Midbrain (tissue), 1 donor: ENCODE measurements around the gene USP12.
"Not testable (repeated sequence)": the region's sequence is repeated elsewhere in the genome, so short reads cannot be mapped to it uniquely, and the experiment has no call there.

Experiments
- DNase-seq: peaks from one replicate; lab custom pipeline; 2025; lab: John Stamatoyannopoulos, UW

The USP12 gene

GRCh38 chr13:27149702-27150101 lies 21.9 kb downstream of the USP12 start:
- DNase-seq = no peak

DNA sequence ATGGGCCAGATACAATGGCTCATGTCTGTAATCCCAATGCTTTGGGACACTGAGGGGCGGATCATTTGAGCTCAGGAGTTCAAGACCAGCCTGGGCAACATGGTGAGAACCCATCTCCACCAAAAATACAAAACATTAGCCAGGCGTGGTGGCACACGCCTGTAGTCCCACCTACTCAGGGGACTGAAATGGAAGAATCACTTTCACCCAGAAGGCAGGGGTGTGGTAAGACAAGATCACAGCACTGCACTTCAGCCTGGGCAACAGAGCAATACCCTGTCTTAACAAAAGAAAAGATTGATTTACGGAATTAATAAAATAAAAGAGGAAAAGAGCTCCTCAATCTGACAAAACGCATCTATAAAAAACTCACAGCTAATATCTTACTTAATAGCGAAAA lies 22.7 kb downstream of the USP12 start:
- DNase-seq = no peak

DNA sequence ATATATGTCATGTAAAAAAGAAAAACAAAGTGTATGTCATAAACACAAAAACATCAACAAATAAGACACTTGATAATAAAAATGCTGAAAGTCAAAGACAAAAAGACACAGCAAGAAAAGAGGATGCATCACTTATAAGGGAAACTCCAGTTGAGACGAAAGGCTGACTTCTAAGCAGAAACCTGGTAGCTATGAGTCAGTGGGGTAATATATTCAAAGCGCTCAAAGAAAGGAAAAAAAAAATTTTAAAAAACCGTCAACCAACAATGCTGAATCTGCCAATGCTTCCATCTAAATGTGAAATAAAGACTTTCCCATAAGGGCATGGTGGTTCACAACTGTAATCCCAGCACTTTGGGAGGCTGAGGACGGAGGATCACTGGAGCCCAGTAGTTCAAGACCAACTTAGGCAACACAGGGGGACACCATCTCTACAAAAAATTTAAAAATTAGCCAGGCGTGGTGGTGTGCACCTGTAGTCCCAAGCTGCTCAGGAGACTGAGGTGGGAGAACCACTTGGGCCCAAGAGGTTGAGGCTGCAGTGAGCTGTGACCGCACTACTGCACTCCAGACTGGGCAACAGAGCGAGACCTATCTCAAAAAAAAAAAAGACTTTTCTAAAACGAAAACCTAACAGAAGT lies 24.0 kb downstream of the USP12 start:
- DNase-seq = no peak

DNA sequence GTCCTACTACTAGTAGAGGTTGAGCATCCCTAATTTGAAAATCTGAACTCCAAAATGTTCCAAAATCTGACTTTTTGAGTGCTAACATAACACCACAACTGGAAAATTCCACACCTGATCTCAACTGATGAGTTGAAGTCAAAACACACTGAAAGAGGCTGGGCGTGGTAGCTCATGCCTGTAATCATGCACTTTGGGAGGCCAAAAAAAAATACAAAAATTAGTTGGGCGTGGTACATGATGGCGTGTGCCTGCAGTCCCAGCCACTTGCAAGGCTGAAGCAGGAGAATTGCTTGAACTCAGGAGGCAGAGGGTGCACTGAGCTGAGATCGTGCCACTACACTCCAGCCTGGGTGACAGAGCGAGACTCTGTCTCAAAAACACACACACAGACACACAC lies 29.9 kb downstream of the USP12 start:
- DNase-seq = no peak

- DNase-seq = not testable (repeated sequence)
Measured at GRCh38 chr13:27141159-27141558, 30.5 kb downstream of the USP12 start.

DNA sequence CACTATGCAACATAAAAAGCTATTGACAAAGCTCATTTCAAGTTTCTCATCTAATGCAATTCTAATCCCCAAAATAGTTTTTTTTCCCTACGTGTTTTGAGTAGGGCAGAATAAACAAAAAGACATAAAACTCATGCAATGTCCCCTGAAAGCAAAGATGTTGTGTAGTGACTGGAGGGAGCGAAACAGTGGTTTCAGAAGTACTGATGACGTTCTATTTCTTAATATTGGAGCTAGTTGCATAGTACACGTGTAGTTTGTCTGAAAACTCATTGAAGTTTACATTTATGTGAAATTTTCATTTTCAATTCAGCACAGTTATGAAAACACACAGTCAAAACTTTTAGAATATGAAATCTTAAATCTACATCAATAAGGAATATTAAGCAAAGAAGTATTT lies 31.6 kb downstream of the USP12 start:
- DNase-seq = no peak

DNA sequence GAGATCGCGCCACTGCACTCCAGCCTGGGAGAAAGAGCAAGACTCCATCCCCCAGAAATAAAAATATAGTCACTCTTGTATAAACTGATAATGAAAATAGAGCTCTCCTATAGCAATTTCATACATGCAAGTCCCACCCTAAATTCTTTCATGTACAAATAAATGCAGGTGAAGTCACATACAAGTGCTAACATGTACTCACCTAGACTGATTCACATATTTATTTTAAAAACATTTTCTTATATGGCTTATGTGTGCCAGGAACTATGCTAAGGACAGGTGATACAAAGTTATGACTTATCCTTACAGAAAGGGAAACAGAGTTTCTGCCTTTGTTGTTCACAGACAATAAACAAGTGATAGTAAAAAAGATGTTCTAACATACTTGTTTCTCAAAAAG lies 32.0 kb downstream of the USP12 start:
- DNase-seq = no peak

DNA sequence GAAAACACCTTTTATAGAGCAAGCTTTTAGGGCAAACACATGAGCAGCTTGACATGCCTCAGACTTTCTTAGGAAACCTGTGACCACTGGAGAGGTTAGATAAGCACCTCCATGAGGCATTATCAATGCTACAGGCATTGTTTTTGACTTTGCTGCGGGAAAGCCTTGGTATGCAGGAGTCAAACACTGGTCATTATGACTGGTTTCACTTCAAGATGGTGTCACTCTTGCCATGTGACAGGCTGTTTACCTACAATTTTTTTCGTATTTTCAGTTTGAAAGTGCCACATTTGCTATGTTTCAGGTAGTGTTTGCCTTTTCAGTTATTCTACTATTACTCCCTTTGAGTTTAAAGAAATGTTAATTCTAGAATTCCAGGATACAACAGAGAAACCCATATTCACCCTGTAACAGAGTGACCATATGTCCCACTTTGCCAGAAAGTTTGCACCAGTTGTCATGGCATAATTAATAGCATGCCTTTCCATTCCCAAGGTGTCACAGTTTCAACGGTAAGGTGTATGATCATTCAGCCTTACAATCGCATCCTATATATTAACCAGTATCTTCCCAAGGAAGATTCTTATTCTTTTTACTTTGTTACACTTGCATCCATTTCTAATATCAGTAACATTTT lies 33.0 kb downstream of the USP12 start:
- no peak for DNase-seq

- DNase-seq = no peak
Measured at GRCh38 chr13:27137759-27138158, 33.9 kb downstream of the USP12 start.

DNA sequence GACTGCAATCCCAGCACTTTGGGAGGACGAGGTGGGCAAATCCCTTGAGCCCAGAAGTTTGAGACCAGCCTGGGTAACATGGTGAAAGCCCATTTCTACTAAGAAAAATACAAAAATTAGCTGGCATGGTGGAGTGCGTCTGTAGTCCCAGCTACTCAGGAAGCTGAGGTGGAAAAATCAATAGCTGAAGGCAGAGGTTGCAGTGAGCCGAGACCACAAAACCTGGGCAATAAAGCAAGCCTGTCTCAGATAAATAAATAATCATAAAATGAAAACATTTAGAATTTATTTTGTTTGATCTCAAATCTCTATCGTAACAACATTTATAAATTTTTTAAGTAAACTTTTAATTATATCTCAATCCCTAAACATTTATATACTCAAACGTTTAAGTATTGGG lies 36.6 kb downstream of the USP12 start:
- no peak for DNase-seq

- no peak for DNase-seq
Measured at GRCh38 chr13:27133889-27134288, 37.7 kb downstream of the USP12 start.

GRCh38 chr13:27132538-27132937 lies 39.1 kb downstream of the USP12 start:
- DNase-seq = no peak

- DNase-seq = no peak
Measured at GRCh38 chr13:27131906-27132305, 39.7 kb downstream of the USP12 start.

DNA sequence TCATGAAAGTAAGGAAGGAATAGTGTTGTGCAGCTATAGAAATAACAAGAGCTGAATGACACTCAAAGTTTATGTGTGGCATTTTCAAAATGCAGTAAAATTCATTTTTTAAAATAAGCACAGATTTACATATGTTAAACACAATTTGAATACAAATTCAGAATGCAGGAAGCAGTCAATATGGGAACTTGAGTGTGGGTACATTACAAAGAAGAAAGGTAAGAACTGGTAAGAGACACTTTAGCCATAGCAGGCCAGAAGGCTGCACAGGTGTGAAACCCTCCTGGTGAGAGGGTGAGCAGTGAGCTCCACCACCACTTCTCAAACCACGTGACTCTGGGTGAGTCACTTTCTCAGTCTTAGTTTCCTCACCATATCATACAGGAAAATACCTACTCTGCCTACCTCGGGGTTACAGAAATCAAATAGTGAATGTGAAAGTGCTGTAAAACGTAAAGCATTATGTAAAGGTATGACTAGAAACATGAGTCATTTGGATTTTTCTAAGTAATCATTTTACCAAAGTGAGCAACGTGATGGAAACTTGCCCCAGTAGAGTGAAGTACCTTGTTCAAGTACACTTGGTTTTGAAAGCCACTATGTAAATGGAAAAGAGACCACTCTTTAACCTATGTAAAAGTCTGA lies 40.5 kb downstream of the USP12 start:
- no peak for DNase-seq

DNA sequence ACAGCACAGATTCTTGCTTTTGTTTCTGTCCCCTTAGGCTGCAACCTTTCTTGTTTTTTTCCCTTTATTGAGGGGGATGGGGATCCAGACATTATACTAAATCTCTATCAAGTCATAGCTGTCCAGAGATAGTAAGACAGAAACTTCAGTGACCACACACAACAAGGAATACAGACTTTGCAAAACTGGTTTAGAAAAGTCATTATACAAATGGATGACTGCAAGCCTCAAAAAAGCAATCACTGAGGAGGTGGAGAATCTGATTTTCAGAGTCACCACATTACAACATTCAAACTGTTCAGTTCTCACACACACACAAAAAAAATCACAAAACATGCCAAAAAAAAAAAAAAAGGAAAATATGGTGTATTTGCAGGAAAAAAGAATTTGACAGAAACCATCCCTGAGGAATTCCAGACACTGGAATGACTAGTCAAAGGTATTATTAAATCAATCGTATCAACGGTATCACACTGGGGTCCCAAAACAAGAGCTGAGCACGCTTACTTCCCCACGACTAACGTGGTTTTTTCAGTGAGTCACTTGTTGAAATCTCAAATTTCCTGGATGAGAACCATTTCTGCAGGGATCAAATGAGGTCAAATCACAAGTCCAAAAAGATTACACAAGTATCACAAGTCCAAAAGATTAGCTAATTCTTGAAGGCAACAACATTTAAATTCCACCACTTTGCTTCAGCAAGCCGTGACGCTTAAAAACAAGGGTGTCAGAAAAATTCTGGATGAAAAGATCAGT lies 41.2 kb downstream of the USP12 start:
- no peak for DNase-seq

GRCh38 chr13:27128825-27129627 lies 42.6 kb downstream of the USP12 start:
- no peak for DNase-seq

- DNase-seq = no peak
Measured at GRCh38 chr13:27126859-27127258, 44.8 kb downstream of the USP12 start.

DNA sequence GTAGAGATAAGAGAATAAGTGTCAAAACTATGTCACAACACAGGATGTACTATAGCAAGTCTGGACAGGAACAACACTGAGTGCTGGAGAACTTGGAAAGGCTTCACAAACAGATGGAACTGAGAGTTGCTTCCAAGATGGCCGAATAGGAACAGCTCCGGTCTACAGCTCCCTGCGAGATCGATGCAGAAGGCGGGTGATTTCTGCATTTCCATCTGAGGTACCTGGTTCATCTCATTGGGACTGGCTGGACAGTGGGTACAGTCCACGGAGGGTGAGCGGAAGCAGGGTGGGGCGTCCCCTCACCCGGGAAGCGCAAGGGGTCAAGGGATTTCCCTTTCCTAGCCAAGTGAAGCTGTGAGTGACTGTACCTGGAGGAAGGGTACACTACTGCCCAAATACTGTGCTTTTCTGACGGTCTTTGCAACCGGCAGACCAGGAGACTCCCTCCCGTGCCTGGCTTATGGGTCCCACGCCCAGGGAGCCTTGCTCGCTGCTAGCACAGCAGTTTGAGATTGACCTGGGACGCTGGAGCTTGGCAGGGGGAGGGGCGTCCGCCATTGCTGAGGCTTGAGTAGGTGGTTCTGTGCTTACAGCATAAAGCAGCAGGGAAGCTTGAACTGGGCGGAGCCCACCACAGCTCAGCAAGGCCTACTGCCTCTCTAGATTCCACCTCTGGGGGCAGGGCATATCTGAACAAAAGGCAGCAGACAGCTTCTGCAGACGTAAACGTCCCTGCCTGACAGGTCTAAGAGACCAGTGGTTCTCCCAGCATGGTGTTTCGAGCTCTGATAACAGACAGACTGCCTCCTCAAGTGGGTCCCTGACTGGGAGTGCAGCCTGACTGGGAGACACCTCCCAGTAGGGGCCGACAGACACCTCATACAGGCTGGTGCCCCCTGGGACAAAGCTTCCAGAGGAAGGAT lies 46.0 kb downstream of the USP12 start:
- no peak for DNase-seq

- DNase-seq = no peak
Measured at GRCh38 chr13:27124571-27124970, 47.0 kb downstream of the USP12 start.

GRCh38 chr13:27123445-27123844 lies 48.2 kb downstream of the USP12 start:
- DNase-seq = not testable (repeated sequence)

DNA sequence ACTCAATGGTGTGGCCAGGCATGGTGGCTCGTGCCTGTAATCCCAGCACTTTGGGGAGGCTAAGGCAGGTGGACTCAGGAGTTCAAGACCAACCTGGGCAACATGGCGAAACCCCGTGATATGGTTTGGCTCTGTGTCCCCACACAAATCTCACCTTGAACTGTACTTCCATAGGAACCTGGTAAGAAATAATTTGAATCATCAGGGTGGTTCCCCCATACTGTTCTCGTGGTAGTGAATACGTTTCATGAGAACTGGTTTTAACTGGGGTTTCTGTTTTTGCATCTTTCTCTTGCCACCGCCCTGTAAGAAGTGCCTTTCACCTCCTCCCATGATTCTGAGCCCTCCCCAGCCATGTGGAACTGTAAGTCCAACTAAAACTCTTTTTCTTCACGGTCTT lies 49.6 kb downstream of the USP12 start:
- DNase-seq = no peak
